GM12865 (cell line): ENCODE data around the gene EFCAB14.

Source experiments
- DNase-seq: peaks from one replicate; pipeline ENCODE4 v3.0.0; 2010; ENCODE audit warnings: low read depth
- H3K4me3 ChIP-seq: 2 replicates; pipeline ENCODE4 v1.5.1; 2011; ENCODE audit warnings: mild to moderate bottlenecking, low read depth, low read length, control low read depth
- TF ChIP-seq, protein P1 (sequence below): IDR thresholded peaks from 2 replicates; pipeline ENCODE4 v1.5.1; 2011; ENCODE audit warnings: low read length, control low read depth, low read depth, inconsistent platforms; ENCODE audit not compliant: insufficient read depth; ENCODE audit errors: missing control alignments

EFCAB14 gene

DNA sequence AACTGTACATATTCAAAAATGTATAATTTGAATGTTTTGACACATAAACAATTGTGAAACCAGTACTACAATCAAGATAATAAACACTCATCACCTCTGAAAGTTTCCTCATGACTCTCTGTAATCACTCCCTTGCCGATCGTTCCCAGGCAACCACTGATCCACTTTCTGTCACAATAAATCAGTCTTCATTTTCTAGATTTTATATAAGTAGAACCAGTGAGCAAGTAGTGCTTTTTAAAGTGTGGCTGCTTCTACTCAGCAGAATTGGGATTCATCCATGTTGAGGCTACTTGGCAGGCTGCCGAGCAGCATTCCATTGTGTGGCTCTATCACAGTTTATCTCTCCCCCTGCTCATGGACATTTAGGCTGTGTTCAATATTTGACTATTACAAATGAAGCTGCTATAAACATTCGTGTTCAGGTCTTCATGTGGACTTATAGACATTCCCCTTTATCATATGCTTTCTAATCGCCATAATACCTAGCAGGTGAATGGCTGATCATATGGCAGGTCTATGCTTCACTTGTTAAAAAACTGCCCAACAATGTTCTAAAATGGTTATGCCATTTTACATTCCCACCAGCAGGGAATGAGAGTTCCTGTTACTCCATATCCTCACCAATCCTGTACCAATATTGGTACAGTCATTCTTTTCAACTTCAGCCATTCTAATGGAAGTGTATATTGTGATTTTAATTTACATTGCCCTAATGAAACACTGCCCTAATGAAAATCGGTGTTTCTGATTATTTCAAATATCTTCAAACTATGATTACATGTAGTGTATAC, 26.7 kb downstream of the EFCAB14 start:
- TF ChIP-seq, protein P1, sequence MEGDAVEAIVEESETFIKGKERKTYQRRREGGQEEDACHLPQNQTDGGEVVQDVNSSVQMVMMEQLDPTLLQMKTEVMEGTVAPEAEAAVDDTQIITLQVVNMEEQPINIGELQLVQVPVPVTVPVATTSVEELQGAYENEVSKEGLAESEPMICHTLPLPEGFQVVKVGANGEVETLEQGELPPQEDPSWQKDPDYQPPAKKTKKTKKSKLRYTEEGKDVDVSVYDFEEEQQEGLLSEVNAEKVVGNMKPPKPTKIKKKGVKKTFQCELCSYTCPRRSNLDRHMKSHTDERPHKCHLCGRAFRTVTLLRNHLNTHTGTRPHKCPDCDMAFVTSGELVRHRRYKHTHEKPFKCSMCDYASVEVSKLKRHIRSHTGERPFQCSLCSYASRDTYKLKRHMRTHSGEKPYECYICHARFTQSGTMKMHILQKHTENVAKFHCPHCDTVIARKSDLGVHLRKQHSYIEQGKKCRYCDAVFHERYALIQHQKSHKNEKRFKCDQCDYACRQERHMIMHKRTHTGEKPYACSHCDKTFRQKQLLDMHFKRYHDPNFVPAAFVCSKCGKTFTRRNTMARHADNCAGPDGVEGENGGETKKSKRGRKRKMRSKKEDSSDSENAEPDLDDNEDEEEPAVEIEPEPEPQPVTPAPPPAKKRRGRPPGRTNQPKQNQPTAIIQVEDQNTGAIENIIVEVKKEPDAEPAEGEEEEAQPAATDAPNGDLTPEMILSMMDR: no peak

DNA sequence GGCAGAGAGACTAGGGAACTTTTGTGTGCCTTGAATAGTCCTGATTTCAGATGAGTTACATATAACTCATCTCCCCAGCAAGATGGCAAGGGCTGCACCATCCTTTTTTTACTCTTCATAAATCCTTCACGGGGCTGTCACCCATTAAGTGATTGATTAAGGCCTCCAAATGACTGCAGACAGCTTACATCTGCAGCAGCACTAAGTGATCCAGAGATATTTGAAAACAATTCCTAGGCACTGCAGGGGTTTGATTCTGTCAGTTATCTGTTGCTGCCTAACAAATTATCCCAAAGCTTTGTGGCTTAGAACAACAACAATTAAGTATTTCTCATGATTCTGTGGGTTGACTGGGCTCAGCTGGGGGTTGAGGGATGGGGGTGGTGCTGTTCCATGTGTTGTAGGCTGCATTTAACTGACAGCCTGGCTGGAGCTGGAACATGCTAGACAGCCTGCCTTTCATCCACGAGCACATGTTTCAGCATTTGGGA, 27.9 kb downstream of the EFCAB14 start:
- DNase-seq: no peak
- TF ChIP-seq, protein P1: no peak
- H3K4me3 ChIP-seq: no peak overlapping the region

More for the DNA sequence above, 26.7 kb downstream of the EFCAB14 start:
- no peak overlapping the region for H3K4me3 ChIP-seq
- no peak for DNase-seq

DNA sequence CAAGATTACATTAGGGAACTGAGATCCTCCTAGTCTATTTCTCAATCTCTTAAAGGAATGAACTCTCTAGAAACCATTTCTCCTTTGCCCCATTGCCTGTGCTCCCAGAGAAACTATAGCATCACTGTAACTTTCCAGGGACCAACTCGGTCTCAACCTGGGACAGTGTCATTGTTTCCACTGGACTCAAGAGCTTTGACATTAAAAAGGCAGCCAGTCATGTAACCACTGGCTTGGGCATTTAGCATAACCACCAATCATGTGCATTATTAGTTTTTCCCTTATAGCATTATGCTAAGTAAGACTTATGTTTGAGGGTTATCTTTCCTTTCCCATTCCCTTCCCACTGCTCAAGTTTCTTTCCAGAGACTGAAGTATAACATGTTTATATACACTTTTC, 29.0 kb downstream of the EFCAB14 start:
- H3K4me3 ChIP-seq: no peak overlapping the region
- TF ChIP-seq, protein P1: no peak
- no peak for DNase-seq

DNA sequence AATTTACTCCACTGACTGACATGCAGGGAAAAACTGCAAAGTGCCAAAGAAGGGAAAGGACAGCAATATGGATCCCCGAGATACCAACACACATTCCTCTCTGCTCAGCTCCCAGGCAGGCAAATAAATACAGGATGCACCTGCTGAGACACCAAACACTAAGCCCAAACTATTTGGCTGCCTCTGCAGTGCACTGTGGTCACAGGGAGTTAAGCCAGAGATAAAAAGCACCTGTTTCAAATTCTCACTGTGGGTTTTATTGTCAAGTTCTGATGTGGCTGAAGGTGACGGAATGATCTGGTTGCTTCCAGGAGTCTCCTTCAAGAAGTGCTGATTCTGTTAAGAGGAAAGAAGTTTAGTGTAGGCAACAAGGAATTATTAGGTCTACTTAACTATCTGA, 29.6 kb downstream of the EFCAB14 start:
- no peak overlapping the region for H3K4me3 ChIP-seq
- no peak for DNase-seq

DNA sequence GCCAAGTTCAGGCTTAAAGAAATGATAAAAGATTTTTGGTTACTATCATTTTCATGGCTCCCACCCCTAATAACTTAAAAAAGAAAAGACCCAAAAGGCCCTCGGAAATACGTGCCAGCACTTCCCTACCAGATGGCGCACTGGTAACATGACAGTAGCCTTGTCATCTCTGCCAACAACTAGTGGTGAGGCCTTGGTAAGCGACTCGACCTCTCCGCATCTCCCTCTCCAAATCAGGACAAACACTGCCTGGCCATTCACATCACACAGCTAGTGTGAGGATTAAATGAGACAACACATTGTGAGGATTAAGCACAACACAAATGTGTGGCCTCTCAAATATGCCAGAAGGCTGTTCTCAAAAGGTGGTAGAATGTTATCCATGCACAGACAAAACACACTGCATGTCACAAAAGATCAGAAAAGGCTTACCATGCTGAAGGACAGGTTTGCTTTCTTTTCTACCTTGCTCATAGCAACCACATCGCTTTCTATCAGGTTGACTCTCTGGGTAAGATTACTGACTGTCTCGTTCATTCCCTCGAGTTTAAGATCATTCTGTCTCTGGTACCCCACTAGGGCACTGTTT, 30.9 kb downstream of the EFCAB14 start:
- no peak for DNase-seq
- TF ChIP-seq, protein P1: no peak
- H3K4me3 ChIP-seq: no peak overlapping the region

More for the DNA sequence above, 29.6 kb downstream of the EFCAB14 start:
- TF ChIP-seq, protein P1: no peak

DNA sequence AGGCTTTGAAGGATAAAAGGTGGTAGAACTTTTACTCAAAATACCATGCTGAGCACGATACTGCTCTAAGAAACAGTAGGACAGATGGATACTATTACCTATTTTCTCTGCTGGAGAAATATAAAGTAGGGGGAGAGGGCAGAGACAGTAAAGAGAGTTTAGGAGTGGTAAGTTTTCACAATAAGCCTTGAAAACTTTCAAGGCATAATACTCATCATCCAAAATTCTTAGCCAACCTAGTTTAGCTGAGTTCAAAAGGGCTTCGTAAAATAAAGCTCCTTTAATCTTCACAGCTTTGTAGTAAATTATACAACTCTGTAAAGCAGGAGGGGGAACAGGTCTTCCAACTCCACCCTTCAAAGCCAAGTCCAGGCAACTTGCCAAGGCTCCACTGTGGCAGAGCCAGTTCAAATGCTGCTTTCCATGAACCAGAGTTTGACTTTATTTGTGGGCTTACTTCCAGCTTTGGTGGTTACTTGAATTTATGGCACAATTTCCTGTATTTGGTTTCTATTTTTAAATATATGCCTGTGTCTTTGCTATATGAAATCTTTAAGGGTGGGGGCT, 31.7 kb downstream of the EFCAB14 start:
- no peak overlapping the region for H3K4me3 ChIP-seq
- no peak for DNase-seq
- TF ChIP-seq, protein P1: no peak
